Smooth muscle cell (in vitro differentiated cells): Measurements from ENCODE around the gene FOXL3. TPM values are rescaled to one million over a fixed set of nuclear protein-coding genes. Genes with fewer than 3 reads are reported as not detected.

Experiments
- DNase-seq: peaks from one replicate; lab custom pipeline; 2025; ENCODE audit not compliant: unreplicated experiment; lab: John Stamatoyannopoulos, UW
- H2AFZ ChIP-seq: fragments of 200-600 bp; sonication (generic); 2 replicates; pipeline ENCODE4 v1.6.0; 2016; ENCODE audit warnings: antibody characterized with exemption, low read depth, mild to moderate bottlenecking
- H3F3A ChIP-seq: fragments of 200-600 bp; sonication (generic); 2 replicates; pipeline ENCODE4 v1.6.0; 2017; ENCODE audit warnings: antibody characterized with exemption, low read depth
- H3K27ac ChIP-seq: fragments of 200-600 bp; sonication (generic); 2 replicates; pipeline ENCODE4 v1.5.1; 2016; ENCODE audit warnings: low read depth, mild to moderate bottlenecking
- H3K27me3 ChIP-seq: fragments of 200-600 bp; sonication (generic); 2 replicates; pipeline ENCODE4 v1.6.1; 2016; ENCODE audit warnings: low read depth, mild to moderate bottlenecking
- H3K36me3 ChIP-seq: fragments of 200-600 bp; sonication (generic); 2 replicates; pipeline ENCODE4 v1.5.1; 2016; ENCODE audit warnings: low read depth
- H3K4me1 ChIP-seq: fragments of 200-600 bp; sonication (generic); 2 replicates; pipeline ENCODE4 v1.5.1; 2016; ENCODE audit warnings: low read depth
- H3K4me2 ChIP-seq: fragments of 200-600 bp; sonication (generic); 2 replicates; pipeline ENCODE4 v1.6.0; 2016; ENCODE audit warnings: mild to moderate bottlenecking
- H3K4me3 ChIP-seq: fragments of 200-600 bp; sonication (generic); 2 replicates; pipeline ENCODE4 v1.5.1; 2016; ENCODE audit warnings: mild to moderate bottlenecking
- H3K79me2 ChIP-seq: fragments of 200-600 bp; sonication (generic); 2 replicates; pipeline ENCODE4 v1.6.0; 2016; ENCODE audit warnings: low read depth, mild to moderate bottlenecking
- H3K9ac ChIP-seq: fragments of 200-600 bp; sonication (generic); 2 replicates; pipeline ENCODE4 v1.6.0; 2016; ENCODE audit warnings: low read depth
- H3K9me3 ChIP-seq: fragments of 200-600 bp; sonication (generic); replicated peaks from 2 replicates; pipeline ENCODE4 v1.5.1; 2016; ENCODE audit warnings: low read depth
- H4K20me1 ChIP-seq: fragments of 200-600 bp; sonication (generic); 2 replicates; pipeline ENCODE4 v1.6.0; 2016; ENCODE audit warnings: low read depth
- CTCF ChIP-seq: fragments of 200-600 bp; sonication (generic); IDR thresholded peaks from 2 replicates; pipeline ENCODE4 v1.5.1; 2017; ENCODE audit warnings: borderline replicate concordance, mild to moderate bottlenecking, antibody characterized with exemption; ENCODE audit not compliant: insufficient read depth, poor library complexity, severe bottlenecking
- WGBS: methylation state at CpG from one replicate; pipeline ENCODE4 v1.1.7; 2016; ENCODE audit warnings: low lambda C conversion rate; 5-methylcytosine and 5-hydroxymethylcytosine counted together
- polyA plus RNA-seq: library from polyadenylated mRNA; unstranded; fragments of >200 nt; fragmentation: Nextera tagmentation; extraction: Ambion mirVana; gene quantifications from 2 replicates; pipeline ENCODE4 v1.2.1, GENCODE V29; 2016
- total RNA-seq: library from RNA; depleted of rRNA; stranded (reverse); fragments of >200 nt; gene quantifications from 2 replicates; pipeline ENCODE4 v1.2.3, GENCODE V29; 2014

FOXL3 gene
- total and polyA plus RNA-seq, 2 experiments from 2014 or later = not detected

DNA sequence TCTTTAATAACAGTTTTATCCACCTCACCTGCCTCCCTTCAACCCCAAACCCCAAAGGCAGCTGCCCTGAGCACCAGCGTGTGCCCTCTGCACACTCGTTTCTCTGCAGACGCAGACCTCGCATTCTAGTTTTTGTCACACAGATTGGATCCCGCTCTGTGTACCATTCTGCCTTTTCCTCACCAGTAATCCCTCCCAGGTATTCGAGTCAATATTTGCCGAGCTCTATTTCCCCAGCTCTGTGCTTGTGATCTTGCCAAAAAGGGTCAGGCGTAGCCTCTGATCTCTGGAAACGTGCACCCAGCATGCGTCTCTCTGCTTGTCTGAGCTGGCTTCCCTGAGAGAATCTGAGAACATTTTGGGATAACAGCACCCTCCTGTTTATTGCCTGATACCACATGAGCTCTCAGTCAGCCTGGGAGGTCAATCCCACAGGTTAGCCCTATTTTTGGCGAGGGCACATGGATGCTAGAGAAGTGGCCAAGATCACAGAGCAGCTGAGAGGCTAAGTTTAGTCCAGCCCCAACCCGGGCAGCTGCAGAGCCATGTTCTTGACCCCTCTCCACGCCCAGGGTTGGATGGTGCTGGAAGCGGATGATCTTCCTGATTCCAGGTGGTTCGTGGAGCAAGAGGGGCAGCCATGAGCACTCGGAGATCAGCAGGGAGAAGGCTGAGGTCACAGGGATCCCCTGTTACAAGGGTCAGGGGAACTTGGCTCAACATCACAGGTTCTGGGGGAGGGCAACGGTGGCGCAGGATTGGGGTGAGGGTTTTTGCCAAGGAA is 29.1 kb downstream of the FOXL3 start:
- no peak for TF ChIP-seq CTCF
- DNase-seq = no peak

GRCh38 chr7:320297-320696 is 30.3 kb downstream of the FOXL3 start:
- Histone ChIP-seq H3K27ac (no peak overlapping the region), H3K79me2 (no peaks in the 10 kb centered on the region), H3K4me3 (no peak overlapping the region), H3K27me3 (peaks cover 7% of the 10 kb centered on the region), H2AFZ (no peak overlapping the region), H3F3A (no peaks in the 10 kb centered on the region), H4K20me1 (no peaks in the 10 kb centered on the region), H3K4me1 (no peaks in the 10 kb centered on the region), H3K9me3 (no peaks in the 10 kb centered on the region), H3K36me3 (no peaks in the 10 kb centered on the region), H3K9ac (no peak overlapping the region), H3K4me2 (no peak overlapping the region)
- DNase-seq = no peak
- no peak for TF ChIP-seq CTCF
- 90% methylated on average over 2 of the region's 2 CpGs for WGBS

More for the DNA sequence above, 29.1 kb downstream of the FOXL3 start:
- 84% methylated on average over 18 of the region's 18 CpGs for WGBS
- Histone ChIP-seq H3K27me3 (peaks cover 7% of the 10 kb centered on the region), H3K4me3 (no peak overlapping the region), H3F3A (no peaks in the 10 kb centered on the region), H2AFZ (no peak overlapping the region), H4K20me1 (no peaks in the 10 kb centered on the region), H3K4me2 (no peak overlapping the region), H3K9ac (no peak overlapping the region), H3K27ac (no peak overlapping the region), H3K36me3 (no peaks in the 10 kb centered on the region), H3K9me3 (no peaks in the 10 kb centered on the region), H3K4me1 (no peaks in the 10 kb centered on the region), H3K79me2 (no peaks in the 10 kb centered on the region)

- Histone ChIP-seq H2AFZ (no peak overlapping the region), H3K4me2 (peak overlapping the region; percentile 71), H3K4me1 (no peaks in the 10 kb centered on the region), H3K36me3 (no peaks in the 10 kb centered on the region), H3K27me3 (peaks cover 7% of the 10 kb centered on the region), H3K79me2 (no peaks in the 10 kb centered on the region), H3F3A (no peaks in the 10 kb centered on the region), H3K4me3 (no peak overlapping the region), H3K27ac (no peak overlapping the region), H3K9ac (no peak overlapping the region), H4K20me1 (no peaks in the 10 kb centered on the region), H3K9me3 (no peaks in the 10 kb centered on the region)
- WGBS = 17% methylated on average over 44 of the region's 45 CpGs
- peak; percentile 98 for TF ChIP-seq CTCF
- peak; percentile 38 for DNase-seq
These were observed 32.2 kb downstream of the FOXL3 start for GRCh38 chr7:322111-322671.

GRCh38 chr7:322708-323111 is 32.7 kb downstream of the FOXL3 start:
- no peaks in the 10 kb centered on the region for H3F3A ChIP-seq
- no peak overlapping the region for H3K27ac ChIP-seq
- no peaks in the 10 kb centered on the region for H3K79me2 ChIP-seq
- H3K4me3 ChIP-seq = no peak overlapping the region
- H3K4me1 ChIP-seq = no peaks in the 10 kb centered on the region
- no peak overlapping the region for H2AFZ ChIP-seq
- H4K20me1 ChIP-seq = no peaks in the 10 kb centered on the region
- no peak overlapping the region for H3K9ac ChIP-seq
- H3K27me3 ChIP-seq = peaks cover 7% of the 10 kb centered on the region
- H3K9me3 ChIP-seq = no peaks in the 10 kb centered on the region
- 98% methylated on average over 6 of the region's 6 CpGs for WGBS
- H3K4me2 ChIP-seq = no peak overlapping the region
- H3K36me3 ChIP-seq = no peaks in the 10 kb centered on the region
- no peak for DNase-seq
- no peak for TF ChIP-seq CTCF
